NCI-H1436 treated with DMSO at 0.1 percent for 48 hours (cell line): ENCODE measurements around the gene PAX2.

Experiments used
- DNase-seq: peaks from one replicate; lab custom pipeline; 2025; lab: John Stamatoyannopoulos, UW

PAX2 gene

GRCh38 chr10:100739517-100740368 lies 5.6 kb upstream of the PAX2 start:
- DNase-seq, result no peak

GRCh38 chr10:100740476-100741377 lies 4.7 kb upstream of the PAX2 start:
- DNase-seq, result no peak

GRCh38 chr10:100741378-100742075 lies 3.9 kb upstream of the PAX2 start:
- DNase-seq, result no peak

GRCh38 chr10:100742076-100742771 lies 3.2 kb upstream of the PAX2 start:
- no peak for DNase-seq

GRCh38 chr10:100742936-100743335 lies 2.4 kb upstream of the PAX2 start:
- DNase-seq, result no peak

GRCh38 chr10:100743626-100744135 lies 1.7 kb upstream of the PAX2 start:
- DNase-seq, result no peak

- DNase-seq, result no peak
Observed at GRCh38 chr10:100744136-100744986, 1.0 kb upstream of the PAX2 start.

GRCh38 chr10:100745882-100746783 lies 751 bp downstream of the PAX2 start:
- DNase-seq, result no peak

- no peak for DNase-seq
Observed at GRCh38 chr10:100746784-100747455, 1.5 kb downstream of the PAX2 start.

- DNase-seq, result no peak
Observed at GRCh38 chr10:100747456-100748230, 2.3 kb downstream of the PAX2 start.

GRCh38 chr10:100748231-100749058 lies 3.1 kb downstream of the PAX2 start:
- no peak for DNase-seq

- no peak for DNase-seq
Observed at GRCh38 chr10:100749059-100749308, 3.6 kb downstream of the PAX2 start.

GRCh38 chr10:100749309-100750217 lies 4.2 kb downstream of the PAX2 start:
- no peak for DNase-seq

GRCh38 chr10:100750291-100751210 lies 5.2 kb downstream of the PAX2 start:
- DNase-seq, result no peak

- DNase-seq, result no peak
Observed at GRCh38 chr10:100751211-100751933, 6.0 kb downstream of the PAX2 start.
